Natural killer cell treated with Interleukin-12 subunit alpha and Interleukin-12 subunit beta and Interleukin-15 and Interleukin-18, amount 100 ng/mL, for 72 hours (primary cell): ENCODE data around the gene CYP4F12. TPM values are rescaled to one million over a fixed set of nuclear protein-coding genes. Genes with fewer than 3 reads are reported as not detected.

Experiments used
- ATAC-seq, 2 donors: fragments of 150-1000 bp; cut with Tn5 transposase in 1 of 2; sonication (Bioruptor Pico), chemical (Tn5 transposase) in 1 of 2; 2 replicates each; pipeline ENCODE4 v1.10.0; 2021
- DNase-seq: peaks from one replicate; pipeline ENCODE4 v3.0.0; 2022; ENCODE audit warnings: low spot score
- H3K27ac Mint-ChIP-seq, 2 donors: 1 replicate in 1 of 2; 2 replicates in 1 of 2; pipeline ENCODE4 v1.8.0; 2022; ENCODE audit warnings: mixed read lengths in 2 of 2, mild to moderate bottlenecking in 1 of 2, moderate library complexity in 1 of 2
- H3K27me3 Mint-ChIP-seq, 2 donors: 1 replicate in 1 of 2; 2 replicates in 1 of 2; pipeline ENCODE4 v1.8.0; 2022; ENCODE audit warnings: mixed read lengths in 2 of 2
- H3K36me3 Mint-ChIP-seq: one replicate; pipeline ENCODE4 v1.8.0; 2022; ENCODE audit warnings: mixed read lengths
- H3K4me1 Mint-ChIP-seq, 2 donors: 1 replicate in 1 of 2; 2 replicates in 1 of 2; pipeline ENCODE4 v1.8.0; 2022; ENCODE audit warnings: low read depth in 2 of 2, mixed read lengths in 2 of 2, mild to moderate bottlenecking in 1 of 2
- H3K4me3 Mint-ChIP-seq: one replicate; pipeline ENCODE4 v1.8.0; 2022; ENCODE audit warnings: mixed read lengths
- H3K9me3 Mint-ChIP-seq: 2 replicates; pipeline ENCODE4 v1.8.0; 2022; ENCODE audit warnings: mixed read lengths
- total RNA-seq, 2 donors: library from RNA; stranded (reverse); gene quantifications; one replicate each; pipeline ENCODE4 v1.2.3, GENCODE V29; 2022

The CYP4F12 gene
- total RNA-seq, 2 donors from 2014 or later, result not detected

DNA sequence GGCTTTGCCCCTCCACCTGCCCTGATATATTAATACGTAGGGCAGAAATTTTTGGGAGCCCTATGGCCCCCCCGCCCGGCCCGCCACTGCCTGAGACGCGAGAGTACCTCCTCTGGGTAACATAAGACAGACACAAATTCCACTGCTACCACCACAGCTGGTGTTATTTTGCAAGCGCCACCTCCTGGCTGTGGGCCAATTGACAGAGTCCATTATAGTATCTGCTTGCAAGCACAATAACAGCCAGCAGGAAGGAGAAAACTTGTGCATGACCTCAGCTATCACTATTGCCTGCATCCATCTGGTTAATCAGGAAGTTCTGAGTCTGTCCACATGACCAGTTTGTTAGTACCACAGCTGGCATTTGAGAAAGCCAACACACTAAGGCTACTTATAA is 29.6 kb downstream of the CYP4F12 start:
- H3K4me3 Mint-ChIP-seq, result no peak overlapping the region
- peaks cover 5% of the 10 kb centered on the region for H3K36me3 Mint-ChIP-seq
- peaks cover 3% of the 10 kb centered on the region for H3K9me3 Mint-ChIP-seq
- DNase-seq (no peak), ATAC-seq (peak in 1 of 2 donors; percentile 51)
- no peak overlapping the region for H3K27ac Mint-ChIP-seq
- H3K4me1 Mint-ChIP-seq, result no peaks in the 10 kb centered on the region
- peaks cover 28 to 30% of the 10 kb centered on the region in 2 donors for H3K27me3 Mint-ChIP-seq

- Mint-ChIP-seq H3K36me3 (no peaks in the 10 kb centered on the region), H3K27me3 (peaks cover 20 to 50% of the 10 kb centered on the region in 2 donors), H3K9me3 (no peaks in the 10 kb centered on the region), H3K27ac (no peak overlapping the region), H3K4me3 (no peak overlapping the region), H3K4me1 (no peaks in the 10 kb centered on the region)
- DNase-seq, result no peak
- no peak for ATAC-seq
Observed at GRCh38 chr19:15714638-15715037, 41.8 kb downstream of the CYP4F12 start.

- DNase-seq, result no peak
- H3K27ac Mint-ChIP-seq, result no peak overlapping the region
- no peaks in the 10 kb centered on the region for H3K4me1 Mint-ChIP-seq
- H3K9me3 Mint-ChIP-seq, result no peaks in the 10 kb centered on the region
- H3K27me3 Mint-ChIP-seq, result peaks cover 22 to 45% of the 10 kb centered on the region in 2 donors
- H3K4me3 Mint-ChIP-seq, result no peak overlapping the region
- H3K36me3 Mint-ChIP-seq, result no peaks in the 10 kb centered on the region
- ATAC-seq, result no peak
Observed at GRCh38 chr19:15715642-15716041, 42.8 kb downstream of the CYP4F12 start.

GRCh38 chr19:15717809-15718208 is 44.9 kb downstream of the CYP4F12 start:
- ATAC-seq (no peak), DNase-seq (no peak)
- Mint-ChIP-seq H3K4me3 (no peak overlapping the region), H3K27ac (no peak overlapping the region), H3K9me3 (no peaks in the 10 kb centered on the region), H3K27me3 (peaks cover 43 to 50% of the 10 kb centered on the region in 2 donors), H3K4me1 (no peaks in the 10 kb centered on the region), H3K36me3 (no peaks in the 10 kb centered on the region)

DNA sequence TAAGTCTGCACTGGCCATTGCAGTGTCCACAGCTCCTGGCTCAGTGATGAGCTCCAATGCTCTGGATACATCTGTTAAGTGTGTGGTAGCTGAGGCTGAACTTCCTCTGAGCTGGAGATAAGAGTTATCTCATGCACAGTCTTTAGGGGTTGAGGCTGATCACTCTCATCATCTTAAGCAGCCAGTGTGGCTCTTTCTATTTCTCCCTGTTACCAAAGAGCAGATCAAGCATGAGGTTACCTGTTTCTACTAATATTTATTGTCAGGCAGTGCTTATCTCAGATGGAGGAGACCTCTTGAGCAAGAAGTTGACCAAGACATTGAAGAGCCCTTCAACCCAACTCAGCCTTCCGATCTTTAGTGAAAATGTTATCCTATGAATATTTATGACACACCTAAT is 48.4 kb downstream of the CYP4F12 start:
- H3K27ac Mint-ChIP-seq, result no peak overlapping the region
- DNase-seq (no peak), ATAC-seq (peak in 1 of 2 donors; percentile 80)
- no peaks in the 10 kb centered on the region for H3K4me1 Mint-ChIP-seq
- H3K4me3 Mint-ChIP-seq, result no peak overlapping the region
- H3K9me3 Mint-ChIP-seq, result no peaks in the 10 kb centered on the region
- H3K36me3 Mint-ChIP-seq, result no peaks in the 10 kb centered on the region
- H3K27me3 Mint-ChIP-seq, result peaks cover 54 to 59% of the 10 kb centered on the region in 2 donors

DNA sequence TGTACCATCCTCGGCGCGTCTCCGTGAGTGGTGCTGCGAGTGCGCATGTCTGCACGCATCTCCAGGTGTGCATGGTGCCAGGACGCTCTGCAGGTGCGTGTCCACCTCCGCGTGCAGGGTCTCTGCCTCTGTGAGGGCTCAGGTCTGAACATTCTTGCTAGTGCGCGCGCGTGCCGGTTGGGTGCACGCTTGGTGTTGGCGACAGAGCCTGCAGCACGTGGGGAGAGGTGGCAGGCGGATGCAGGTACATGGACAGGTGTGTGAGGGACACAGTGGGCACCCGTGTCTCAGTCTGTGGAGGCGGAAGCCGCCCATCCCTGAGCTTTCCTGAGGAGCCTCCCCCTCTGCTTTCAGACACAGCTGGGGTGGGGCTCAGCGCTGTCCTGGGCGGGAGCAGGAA is 50.1 kb downstream of the CYP4F12 start:
- H3K4me3 Mint-ChIP-seq, result no peak overlapping the region
- H3K9me3 Mint-ChIP-seq, result no peaks in the 10 kb centered on the region
- ATAC-seq (no peak), DNase-seq (no peak)
- H3K4me1 Mint-ChIP-seq, result peaks cover 0 to 4% of the 10 kb centered on the region in 2 donors
- no peak overlapping the region for H3K27ac Mint-ChIP-seq
- peaks cover 51 to 66% of the 10 kb centered on the region in 2 donors for H3K27me3 Mint-ChIP-seq
- H3K36me3 Mint-ChIP-seq, result no peaks in the 10 kb centered on the region

- no peaks in the 10 kb centered on the region for H3K9me3 Mint-ChIP-seq
- peaks cover 29 to 42% of the 10 kb centered on the region in 2 donors for H3K27me3 Mint-ChIP-seq
- no peak within 1 kb of the TSS for H3K4me3 Mint-ChIP-seq
- ATAC-seq (no peak), DNase-seq (no peak)
- no peak within 1 kb of the TSS for H3K27ac Mint-ChIP-seq
- H3K36me3 Mint-ChIP-seq, result no peaks in the 10 kb centered on the region
- H3K4me1 Mint-ChIP-seq, result peaks cover 15 to 17% of the 10 kb centered on the region in 2 donors
Observed at GRCh38 chr19:15727724-15728123, 54.8 kb downstream of the CYP4F12 start, which contains the start of gene OR10H2. TSS of gene OR10H2 (plus strand) at chr19:15728024. CDS start at chr19:15728044, 20 bp downstream.

- no peaks in the 10 kb centered on the region for H3K9me3 Mint-ChIP-seq
- no peak overlapping the region for H3K4me3 Mint-ChIP-seq
- H3K27me3 Mint-ChIP-seq, result peaks cover 31 to 33% of the 10 kb centered on the region in 2 donors
- H3K27ac Mint-ChIP-seq, result no peak overlapping the region
- ATAC-seq (peak in 1 of 2 donors; percentile 57), DNase-seq (no peak)
- peaks cover 15 to 17% of the 10 kb centered on the region in 2 donors for H3K4me1 Mint-ChIP-seq
- no peaks in the 10 kb centered on the region for H3K36me3 Mint-ChIP-seq
Observed at GRCh38 chr19:15730538-15730937, 57.7 kb downstream of the CYP4F12 start.

GRCh38 chr19:15732388-15732787 is 59.5 kb downstream of the CYP4F12 start:
- no peak for DNase-seq
- no peaks in the 10 kb centered on the region for H3K9me3 Mint-ChIP-seq
- H3K4me1 Mint-ChIP-seq, result peaks cover 12 to 17% of the 10 kb centered on the region in 2 donors
- H3K27me3 Mint-ChIP-seq, result peaks cover 22 to 23% of the 10 kb centered on the region in 2 donors
- ATAC-seq, result no peak
- no peak overlapping the region for H3K27ac Mint-ChIP-seq
- H3K4me3 Mint-ChIP-seq, result no peak overlapping the region
- no peaks in the 10 kb centered on the region for H3K36me3 Mint-ChIP-seq

GRCh38 chr19:15733895-15734294 is 61.0 kb downstream of the CYP4F12 start:
- ATAC-seq (no peak), DNase-seq (no peak)
- no peaks in the 10 kb centered on the region for H3K36me3 Mint-ChIP-seq
- no peak overlapping the region for H3K27ac Mint-ChIP-seq
- H3K4me3 Mint-ChIP-seq, result no peak overlapping the region
- H3K4me1 Mint-ChIP-seq, result peaks cover 11 to 17% of the 10 kb centered on the region in 2 donors
- H3K27me3 Mint-ChIP-seq, result peaks cover 18 to 21% of the 10 kb centered on the region in 2 donors
- no peaks in the 10 kb centered on the region for H3K9me3 Mint-ChIP-seq

DNA sequence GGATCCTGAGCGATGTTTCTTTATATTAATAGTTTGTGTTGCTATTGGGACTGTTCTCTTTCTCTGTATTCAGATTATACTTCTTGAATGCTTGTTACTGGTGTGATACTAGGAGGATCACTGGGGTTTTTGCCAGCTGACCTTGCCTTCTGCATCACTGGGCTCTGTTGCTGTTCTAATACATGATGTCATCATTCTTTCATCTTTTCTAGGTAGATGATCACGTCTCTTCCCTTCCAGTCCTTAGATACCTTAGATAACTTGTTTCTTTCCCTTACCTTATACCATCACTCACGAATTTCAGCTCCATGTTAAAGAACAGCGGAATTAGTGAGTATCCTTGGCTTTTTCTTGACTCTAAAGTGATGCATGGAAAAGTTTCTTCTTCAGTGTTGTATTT is 64.8 kb downstream of the CYP4F12 start, which contains the start of gene OR10H3:
Gene OR10H3 (plus strand): TSS at position 264 of the 400 bp plus-strand sequence. CDS start 3,408 bp downstream, outside the sequence.
- H3K27me3 Mint-ChIP-seq, result peaks cover 36 to 41% of the 10 kb centered on the region in 2 donors
- H3K36me3 Mint-ChIP-seq, result peaks cover 15% of the 10 kb centered on the region
- no peak within 1 kb of the TSS for H3K27ac Mint-ChIP-seq
- DNase-seq (no peak), ATAC-seq (no peak)
- no peak within 1 kb of the TSS for H3K4me3 Mint-ChIP-seq
- H3K4me1 Mint-ChIP-seq, result no peaks in the 10 kb centered on the region
- peaks cover 9% of the 10 kb centered on the region for H3K9me3 Mint-ChIP-seq

- no peak for ATAC-seq
- H3K4me3 Mint-ChIP-seq, result no peak overlapping the region
- DNase-seq, result no peak
- peaks cover 32 to 49% of the 10 kb centered on the region in 2 donors for H3K27me3 Mint-ChIP-seq
- no peaks in the 10 kb centered on the region for H3K4me1 Mint-ChIP-seq
- H3K9me3 Mint-ChIP-seq, result peaks cover 9% of the 10 kb centered on the region
- peaks cover 15% of the 10 kb centered on the region for H3K36me3 Mint-ChIP-seq
- no peak overlapping the region for H3K27ac Mint-ChIP-seq
Observed at GRCh38 chr19:15740785-15741184, 67.9 kb downstream of the CYP4F12 start.
